ENCODE results near the gene NLRP8.

- TF ChIP-seq GATA2 (IDR thresholded peaks at IDR 0.05; ENCODE audit: low read depth, low read length) (no peak), GATA3 (IDR thresholded peaks at IDR 0.05; ENCODE audit: low read depth, low read length) (no peak)
These were observed 43.2 kb downstream of the NLRP8 start for GRCh38 chr19:55990831-55991230.

All from SH-SY5Y (cell line).